ENCODE measurements around the gene LMF1.

The LMF1 gene

DNA sequence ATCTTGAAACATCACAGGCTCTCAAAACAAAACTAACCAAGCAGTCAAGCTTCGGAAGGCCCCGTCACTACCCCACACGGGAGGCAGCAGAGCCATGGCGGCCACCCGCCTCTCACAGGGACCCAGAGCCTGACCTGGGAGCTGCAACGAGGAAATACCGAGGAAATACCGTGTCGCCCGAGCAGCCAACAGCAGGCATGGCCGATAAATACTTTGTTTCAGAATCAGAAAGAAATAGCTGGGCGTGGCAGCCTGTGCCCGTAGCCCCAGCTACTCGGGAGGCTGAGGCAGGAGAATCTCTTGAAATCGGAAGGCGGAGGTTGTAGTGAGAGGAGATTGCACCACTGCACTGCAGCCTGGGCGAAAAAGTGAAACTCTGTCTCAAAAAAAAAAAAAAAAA, 6.9 kb downstream of the LMF1 start:
- Histone ChIP-seq H3K9ac (ENCODE audit: low read length) (no peak overlapping the region), H3K9me2 (replicated peaks; ENCODE audit: insufficient read depth, low read length) (no peaks in the 10 kb centered on the region), H3K27me3 (ENCODE audit: low read length) (no peaks in the 10 kb centered on the region), H3K79me2 (ENCODE audit: insufficient read depth, low read length) (no peaks in the 10 kb centered on the region), H3K4me3 (ENCODE audit: insufficient read depth, low read length, poor library complexity, severe bottlenecking) (no peak overlapping the region), H3K36me3 (ENCODE audit: low read length) (no peaks in the 10 kb centered on the region), H3K4me2 (ENCODE audit: low read depth, low read length, poor library complexity, severe bottlenecking) (no peak overlapping the region), H3K9me3 (ENCODE audit: insufficient read depth, low read length) (no peaks in the 10 kb centered on the region), H2AFZ (ENCODE audit: low read depth, low read length, severe bottlenecking) (no peak overlapping the region), H3F3A (ENCODE audit: insufficient read depth) (no peaks in the 10 kb centered on the region), H4K20me1 (ENCODE audit: low read depth, low read length) (no peaks in the 10 kb centered on the region), H3K27ac (ENCODE audit: low read depth, low read length) (no peak overlapping the region)
- TF ChIP-seq EZH2phosphoT487 (conservative IDR thresholded peaks at IDR 0.05; ENCODE audit: low read length) = no peak
- TF ChIP-seq, protein P1, sequence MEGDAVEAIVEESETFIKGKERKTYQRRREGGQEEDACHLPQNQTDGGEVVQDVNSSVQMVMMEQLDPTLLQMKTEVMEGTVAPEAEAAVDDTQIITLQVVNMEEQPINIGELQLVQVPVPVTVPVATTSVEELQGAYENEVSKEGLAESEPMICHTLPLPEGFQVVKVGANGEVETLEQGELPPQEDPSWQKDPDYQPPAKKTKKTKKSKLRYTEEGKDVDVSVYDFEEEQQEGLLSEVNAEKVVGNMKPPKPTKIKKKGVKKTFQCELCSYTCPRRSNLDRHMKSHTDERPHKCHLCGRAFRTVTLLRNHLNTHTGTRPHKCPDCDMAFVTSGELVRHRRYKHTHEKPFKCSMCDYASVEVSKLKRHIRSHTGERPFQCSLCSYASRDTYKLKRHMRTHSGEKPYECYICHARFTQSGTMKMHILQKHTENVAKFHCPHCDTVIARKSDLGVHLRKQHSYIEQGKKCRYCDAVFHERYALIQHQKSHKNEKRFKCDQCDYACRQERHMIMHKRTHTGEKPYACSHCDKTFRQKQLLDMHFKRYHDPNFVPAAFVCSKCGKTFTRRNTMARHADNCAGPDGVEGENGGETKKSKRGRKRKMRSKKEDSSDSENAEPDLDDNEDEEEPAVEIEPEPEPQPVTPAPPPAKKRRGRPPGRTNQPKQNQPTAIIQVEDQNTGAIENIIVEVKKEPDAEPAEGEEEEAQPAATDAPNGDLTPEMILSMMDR (IDR thresholded peaks at IDR 0.05; ENCODE audit: insufficient read depth, low read length, poor library complexity, severe bottlenecking) = no peak

DNA sequence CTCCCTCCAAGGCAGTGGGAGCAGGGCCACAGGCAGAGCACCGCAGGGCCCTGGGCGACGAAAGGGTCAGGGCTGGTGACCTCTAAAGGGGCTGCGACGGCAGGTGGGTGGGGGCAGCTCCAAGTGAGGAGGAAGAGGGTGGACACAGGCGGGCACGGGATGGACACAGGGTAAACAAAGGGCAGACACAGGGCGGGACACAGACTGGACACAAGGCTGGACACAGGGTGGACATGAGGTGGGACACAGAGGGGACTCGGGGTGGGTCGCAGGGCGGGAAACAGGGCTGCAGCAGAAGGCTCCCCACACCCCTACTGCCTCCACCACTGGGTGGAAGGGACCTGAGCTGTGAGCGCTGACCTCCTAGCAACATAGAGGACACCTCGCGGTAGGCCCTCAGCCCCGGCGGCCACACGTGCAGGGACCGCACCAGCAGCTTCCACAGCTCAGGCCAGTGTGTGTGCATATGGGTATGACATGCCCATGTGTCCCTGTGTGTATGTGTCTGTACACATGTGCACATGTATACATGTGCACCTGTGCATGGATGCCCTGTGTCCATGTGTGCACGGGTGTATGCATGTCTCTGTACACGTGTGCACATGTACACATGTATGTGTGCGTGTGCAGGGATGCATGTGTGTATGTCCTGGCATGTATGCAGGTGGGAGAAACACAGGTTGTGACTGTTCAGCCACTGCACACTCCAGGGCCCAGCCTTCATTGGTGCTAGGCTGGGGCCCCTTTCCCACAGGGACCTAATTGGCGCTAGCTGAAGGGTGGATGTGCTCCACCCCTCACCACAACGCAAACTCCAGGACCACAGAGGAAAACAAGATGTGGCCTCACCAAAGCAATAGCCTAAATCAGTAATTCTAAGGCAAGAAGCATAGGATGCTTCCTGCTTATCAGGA, 7.6 kb downstream of the LMF1 start:
- Histone ChIP-seq H3K36me3 (ENCODE audit: low read length) (no peaks in the 10 kb centered on the region), H3K4me3 (ENCODE audit: insufficient read depth, low read length, poor library complexity, severe bottlenecking) (no peak overlapping the region), H3F3A (ENCODE audit: insufficient read depth) (no peaks in the 10 kb centered on the region), H4K20me1 (ENCODE audit: low read depth, low read length) (no peaks in the 10 kb centered on the region), H3K9me2 (replicated peaks; ENCODE audit: insufficient read depth, low read length) (no peaks in the 10 kb centered on the region), H3K27me3 (ENCODE audit: low read length) (no peaks in the 10 kb centered on the region), H3K9ac (ENCODE audit: low read length) (no peak overlapping the region), H3K79me2 (ENCODE audit: insufficient read depth, low read length) (no peaks in the 10 kb centered on the region), H3K4me2 (ENCODE audit: low read depth, low read length, poor library complexity, severe bottlenecking) (no peak overlapping the region), H3K9me3 (ENCODE audit: insufficient read depth, low read length) (no peaks in the 10 kb centered on the region), H3K27ac (ENCODE audit: low read depth, low read length) (no peak overlapping the region), H2AFZ (ENCODE audit: low read depth, low read length, severe bottlenecking) (no peak overlapping the region)
- TF ChIP-seq, protein P1 (IDR thresholded peaks at IDR 0.05; ENCODE audit: insufficient read depth, low read length, poor library complexity, severe bottlenecking) = no peak
- TF ChIP-seq EZH2phosphoT487 (conservative IDR thresholded peaks at IDR 0.05; ENCODE audit: low read length) = no peak

DNA sequence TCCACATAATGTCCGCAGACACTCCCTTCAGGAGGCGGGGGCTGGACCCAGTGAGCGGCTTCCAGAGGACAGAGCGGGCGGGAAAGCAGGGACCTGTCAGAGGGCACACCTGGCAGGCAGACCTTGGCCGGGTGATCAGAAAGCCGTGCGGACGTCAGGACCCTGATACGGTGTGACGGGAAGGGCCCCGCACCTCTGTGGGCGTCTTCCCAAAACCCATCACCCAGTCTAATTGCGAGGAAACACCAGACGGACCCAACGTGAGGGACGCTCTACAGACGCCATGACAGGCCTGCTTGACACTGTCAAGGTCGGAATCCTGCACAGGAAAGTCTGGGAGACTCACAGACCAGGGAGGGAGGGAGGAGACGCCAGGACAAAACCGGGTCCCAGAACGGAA, 8.4 kb downstream of the LMF1 start:
- no peaks in the 10 kb centered on the region for H3K9me2 ChIP-seq (replicated peaks; ENCODE audit: insufficient read depth, low read length)
- H3K79me2 ChIP-seq (ENCODE audit: insufficient read depth, low read length) = no peaks in the 10 kb centered on the region
- no peaks in the 10 kb centered on the region for H3F3A ChIP-seq (ENCODE audit: insufficient read depth)
- H3K9ac ChIP-seq (ENCODE audit: low read length) = no peak overlapping the region
- H3K4me2 ChIP-seq (ENCODE audit: low read depth, low read length, poor library complexity, severe bottlenecking) = no peak overlapping the region
- no peak overlapping the region for H3K27ac ChIP-seq (ENCODE audit: low read depth, low read length)
- H3K27me3 ChIP-seq (ENCODE audit: low read length) = no peaks in the 10 kb centered on the region
- no peaks in the 10 kb centered on the region for H4K20me1 ChIP-seq (ENCODE audit: low read depth, low read length)
- H3K4me3 ChIP-seq (ENCODE audit: insufficient read depth, low read length, poor library complexity, severe bottlenecking) = no peak overlapping the region
- H3K9me3 ChIP-seq (ENCODE audit: insufficient read depth, low read length) = no peaks in the 10 kb centered on the region
- H3K36me3 ChIP-seq (ENCODE audit: low read length) = no peaks in the 10 kb centered on the region
- H2AFZ ChIP-seq (ENCODE audit: low read depth, low read length, severe bottlenecking) = no peak overlapping the region
- TF ChIP-seq EZH2phosphoT487 (conservative IDR thresholded peaks at IDR 0.05; ENCODE audit: low read length) = no peak
- TF ChIP-seq, protein P1 (IDR thresholded peaks at IDR 0.05; ENCODE audit: insufficient read depth, low read length, poor library complexity, severe bottlenecking) = no peak

Measured in SU-DHL-6 (cell line).